HepG2 (cell line): ENCODE measurements around the gene ACADSB. TPM values are rescaled to one million over a fixed set of nuclear protein-coding genes. Genes with fewer than 3 reads are reported as not detected.

Experiments used
- FOXM1 ChIP-seq: sonication (generic); formaldehyde crosslinking; IDR thresholded peaks from 2 replicates; pipeline ENCODE4 v1.5.0; 2020; ENCODE audit warnings: missing genetic modification reagents
- KLF12 ChIP-seq: sonication (generic); formaldehyde crosslinking; IDR thresholded peaks from 2 replicates; pipeline ENCODE4 v1.4.0; 2020; ENCODE audit warnings: missing genetic modification reagents, borderline replicate concordance
- STAG1 ChIP-seq: sonication (generic); formaldehyde crosslinking; IDR thresholded peaks from 2 replicates; pipeline ENCODE4 v1.4.0; 2020; ENCODE audit warnings: missing genetic modification reagents
- ZNF263 ChIP-seq: sonication (generic); formaldehyde crosslinking; IDR thresholded peaks from 2 replicates; pipeline ENCODE4 v1.4.0; 2020; ENCODE audit warnings: missing genetic modification reagents
- ZNF563 ChIP-seq: sonication (generic); formaldehyde crosslinking; IDR thresholded peaks from 2 replicates; pipeline ENCODE4 v1.8.0; 2022; ENCODE audit warnings: mild to moderate bottlenecking, moderate library complexity, missing genetic modification reagents
- polyA plus RNA-seq, 8 experiments: library from polyadenylated mRNA; depleted of rRNA in 3 of 8; stranded (reverse) in 7 of 8; unstranded in 1 of 8; fragments of >200 nt; fragmentation: Illumina TruSeq in 4 of 8; extraction: Trizol in 4 of 8; gene quantifications; 2 replicates each; pipeline versions ENCODE4 v1.2.1 to v1.2.3, GENCODE V29; 2011 to 2016; ENCODE audit warnings: low read depth in 4 of 8, missing spikeins in 1 of 8, mixed read lengths in 1 of 8; ENCODE audit not compliant: insufficient read depth in 1 of 8
- total RNA-seq, 5 experiments: library from RNA; depleted of rRNA; stranded (reverse); fragments of >200 nt; fragmentation: Illumina TruSeq; extraction: Trizol; gene quantifications; 2 replicates each; pipeline ENCODE4 v1.2.3, GENCODE V29; 2016; ENCODE audit warnings: low read depth in 1 of 5
- TF ChIP-seq, protein P1 (sequence below): sonication (generic); formaldehyde crosslinking; IDR thresholded peaks from 2 replicates; pipeline ENCODE4 v1.5.0; 2020; ENCODE audit warnings: missing genetic modification reagents
- TF ChIP-seq, protein P2 (sequence below): sonication (generic); formaldehyde crosslinking; IDR thresholded peaks from 2 replicates; pipeline ENCODE4 v1.8.0; 2022; ENCODE audit warnings: missing genetic modification reagents, mild to moderate bottlenecking, borderline replicate concordance
- TF ChIP-seq, protein P3 (sequence below): sonication (generic); formaldehyde crosslinking; IDR thresholded peaks from 2 replicates; pipeline ENCODE4 v1.5.0; 2020; ENCODE audit warnings: mild to moderate bottlenecking, missing genetic modification reagents
- TF ChIP-seq, protein P4 (sequence below): sonication (generic); formaldehyde crosslinking; IDR thresholded peaks from 2 replicates; pipeline ENCODE4 v1.8.0; 2022; ENCODE audit warnings: mild to moderate bottlenecking, missing genetic modification reagents, borderline replicate concordance
- TF ChIP-seq, protein P5 (sequence below): sonication (generic); formaldehyde crosslinking; IDR thresholded peaks from 2 replicates; pipeline ENCODE4 v1.4.0; 2020; ENCODE audit warnings: missing genetic modification reagents
- TF ChIP-seq, protein P6 (sequence below): sonication (generic); formaldehyde crosslinking; IDR thresholded peaks from 2 replicates; pipeline ENCODE4 v1.5.1; 2020; ENCODE audit warnings: mild to moderate bottlenecking, missing genetic modification reagents, moderate library complexity
- TF ChIP-seq, protein P7 (sequence below): sonication (generic); formaldehyde crosslinking; IDR thresholded peaks from 2 replicates; pipeline ENCODE4 v1.4.0; 2020; ENCODE audit warnings: missing genetic modification reagents
- TF ChIP-seq, protein P8 (sequence below): sonication (generic); formaldehyde crosslinking; IDR thresholded peaks from 2 replicates; pipeline ENCODE4 v1.5.0; 2020; ENCODE audit warnings: mild to moderate bottlenecking, missing genetic modification reagents

Gene ACADSB
- total and polyA plus RNA-seq, 2 of the 13 experiments (the other 11 are each of a cell fraction or from before 2014, with no cell fraction given): 80.0 to 87.6 TPM

DNA sequence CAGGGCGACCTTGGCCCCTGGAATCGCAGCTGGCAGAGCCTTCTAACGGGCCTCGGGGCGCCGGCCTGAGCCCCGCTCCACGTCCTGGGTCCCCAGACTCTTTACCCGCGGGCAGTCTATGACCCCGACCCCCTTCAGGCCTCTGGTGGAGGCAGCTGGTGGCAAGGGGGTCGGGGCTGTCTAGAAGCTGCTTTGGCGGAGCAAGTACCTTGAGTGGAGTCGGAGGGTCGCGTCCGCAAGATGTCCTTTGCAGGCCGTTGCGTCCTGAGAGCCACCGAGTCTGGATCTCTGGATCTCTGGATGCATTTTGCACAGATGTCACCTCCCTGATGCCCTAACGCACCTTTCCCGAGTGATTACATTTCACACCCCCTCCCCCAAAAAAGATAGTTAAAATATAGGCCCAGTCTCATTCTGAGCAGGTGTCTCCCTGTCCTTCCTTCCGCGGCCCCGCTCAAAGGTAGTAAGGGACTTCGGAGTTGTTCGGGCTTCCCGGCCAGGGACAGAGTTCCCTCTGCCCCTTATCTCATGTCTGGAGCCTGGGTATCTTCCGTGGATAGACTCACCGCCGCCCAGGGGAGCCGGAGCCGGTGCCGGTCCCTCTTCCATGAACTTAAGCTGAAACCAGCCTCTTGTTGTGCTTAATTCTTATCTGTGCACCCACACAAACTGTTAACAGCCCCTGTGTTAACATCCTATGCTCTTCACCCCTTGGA is 457 bp downstream of the ACADSB start (continued):
- TF ChIP-seq, protein P1, sequence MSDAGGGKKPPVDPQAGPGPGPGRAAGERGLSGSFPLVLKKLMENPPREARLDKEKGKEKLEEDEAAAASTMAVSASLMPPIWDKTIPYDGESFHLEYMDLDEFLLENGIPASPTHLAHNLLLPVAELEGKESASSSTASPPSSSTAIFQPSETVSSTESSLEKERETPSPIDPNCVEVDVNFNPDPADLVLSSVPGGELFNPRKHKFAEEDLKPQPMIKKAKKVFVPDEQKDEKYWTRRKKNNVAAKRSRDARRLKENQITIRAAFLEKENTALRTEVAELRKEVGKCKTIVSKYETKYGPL (CRISPR knock-in tag): 0 out of 2 replicates have a peak, but pooled peaks have one; percentile 6
- TF ChIP-seq ZNF563 (CRISPR knock-in tag) (0 out of 2 replicates have a peak, but pooled peaks have one; percentile 14), FOXM1 (CRISPR knock-in tag) (0 out of 2 replicates have a peak, but pooled peaks have one; percentile 14), STAG1 (CRISPR knock-in tag) (peak; percentile 12; the same call in 1 of the 2 replicates), KLF12 (0 out of 2 replicates have a peak, but pooled peaks have one; percentile 37), ZNF263 (CRISPR knock-in tag) (peak; percentile 3; the same call in 1 of the 2 replicates)
- TF ChIP-seq, protein P2, sequence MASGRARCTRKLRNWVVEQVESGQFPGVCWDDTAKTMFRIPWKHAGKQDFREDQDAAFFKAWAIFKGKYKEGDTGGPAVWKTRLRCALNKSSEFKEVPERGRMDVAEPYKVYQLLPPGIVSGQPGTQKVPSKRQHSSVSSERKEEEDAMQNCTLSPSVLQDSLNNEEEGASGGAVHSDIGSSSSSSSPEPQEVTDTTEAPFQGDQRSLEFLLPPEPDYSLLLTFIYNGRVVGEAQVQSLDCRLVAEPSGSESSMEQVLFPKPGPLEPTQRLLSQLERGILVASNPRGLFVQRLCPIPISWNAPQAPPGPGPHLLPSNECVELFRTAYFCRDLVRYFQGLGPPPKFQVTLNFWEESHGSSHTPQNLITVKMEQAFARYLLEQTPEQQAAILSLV (CRISPR knock-in tag): peak; percentile 40; the same call in 1 of the 2 replicates
- TF ChIP-seq, protein P3, sequence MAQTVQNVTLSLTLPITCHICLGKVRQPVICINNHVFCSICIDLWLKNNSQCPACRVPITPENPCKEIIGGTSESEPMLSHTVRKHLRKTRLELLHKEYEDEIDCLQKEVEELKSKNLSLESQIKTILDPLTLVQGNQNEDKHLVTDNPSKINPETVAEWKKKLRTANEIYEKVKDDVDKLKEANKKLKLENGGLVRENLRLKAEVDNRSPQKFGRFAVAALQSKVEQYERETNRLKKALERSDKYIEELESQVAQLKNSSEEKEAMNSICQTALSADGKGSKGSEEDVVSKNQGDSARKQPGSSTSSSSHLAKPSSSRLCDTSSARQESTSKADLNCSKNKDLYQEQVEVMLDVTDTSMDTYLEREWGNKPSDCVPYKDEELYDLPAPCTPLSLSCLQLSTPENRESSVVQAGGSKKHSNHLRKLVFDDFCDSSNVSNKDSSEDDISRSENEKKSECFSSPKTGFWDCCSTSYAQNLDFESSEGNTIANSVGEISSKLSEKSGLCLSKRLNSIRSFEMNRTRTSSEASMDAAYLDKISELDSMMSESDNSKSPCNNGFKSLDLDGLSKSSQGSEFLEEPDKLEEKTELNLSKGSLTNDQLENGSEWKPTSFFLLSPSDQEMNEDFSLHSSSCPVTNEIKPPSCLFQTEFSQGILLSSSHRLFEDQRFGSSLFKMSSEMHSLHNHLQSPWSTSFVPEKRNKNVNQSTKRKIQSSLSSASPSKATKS: peak; percentile 24; the same call in 1 of the 2 replicates
- TF ChIP-seq, protein P4, sequence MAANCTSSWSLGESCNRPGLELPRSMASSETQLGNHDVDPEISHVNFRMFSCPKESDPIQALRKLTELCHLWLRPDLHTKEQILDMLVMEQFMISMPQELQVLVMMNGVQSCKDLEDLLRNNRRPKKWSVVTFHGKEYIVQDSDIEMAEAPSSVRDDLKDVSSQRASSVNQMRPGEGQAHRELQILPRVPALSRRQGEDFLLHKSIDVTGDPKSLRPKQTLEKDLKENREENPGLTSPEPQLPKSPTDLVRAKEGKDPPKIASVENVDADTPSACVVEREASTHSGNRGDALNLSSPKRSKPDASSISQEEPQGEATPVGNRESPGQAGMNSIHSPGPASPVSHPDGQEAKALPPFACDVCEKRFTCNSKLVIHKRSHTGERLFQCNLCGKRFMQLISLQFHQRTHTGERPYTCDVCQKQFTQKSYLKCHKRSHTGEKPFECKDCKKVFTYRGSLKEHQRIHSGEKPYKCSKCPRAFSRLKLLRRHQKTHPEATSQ (CRISPR knock-in tag): peak; percentile 29; the same call in 1 of the 2 replicates
- TF ChIP-seq, protein P5, sequence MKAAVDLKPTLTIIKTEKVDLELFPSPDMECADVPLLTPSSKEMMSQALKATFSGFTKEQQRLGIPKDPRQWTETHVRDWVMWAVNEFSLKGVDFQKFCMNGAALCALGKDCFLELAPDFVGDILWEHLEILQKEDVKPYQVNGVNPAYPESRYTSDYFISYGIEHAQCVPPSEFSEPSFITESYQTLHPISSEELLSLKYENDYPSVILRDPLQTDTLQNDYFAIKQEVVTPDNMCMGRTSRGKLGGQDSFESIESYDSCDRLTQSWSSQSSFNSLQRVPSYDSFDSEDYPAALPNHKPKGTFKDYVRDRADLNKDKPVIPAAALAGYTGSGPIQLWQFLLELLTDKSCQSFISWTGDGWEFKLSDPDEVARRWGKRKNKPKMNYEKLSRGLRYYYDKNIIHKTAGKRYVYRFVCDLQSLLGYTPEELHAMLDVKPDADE (CRISPR knock-in tag): no peak
- TF ChIP-seq, protein P6, sequence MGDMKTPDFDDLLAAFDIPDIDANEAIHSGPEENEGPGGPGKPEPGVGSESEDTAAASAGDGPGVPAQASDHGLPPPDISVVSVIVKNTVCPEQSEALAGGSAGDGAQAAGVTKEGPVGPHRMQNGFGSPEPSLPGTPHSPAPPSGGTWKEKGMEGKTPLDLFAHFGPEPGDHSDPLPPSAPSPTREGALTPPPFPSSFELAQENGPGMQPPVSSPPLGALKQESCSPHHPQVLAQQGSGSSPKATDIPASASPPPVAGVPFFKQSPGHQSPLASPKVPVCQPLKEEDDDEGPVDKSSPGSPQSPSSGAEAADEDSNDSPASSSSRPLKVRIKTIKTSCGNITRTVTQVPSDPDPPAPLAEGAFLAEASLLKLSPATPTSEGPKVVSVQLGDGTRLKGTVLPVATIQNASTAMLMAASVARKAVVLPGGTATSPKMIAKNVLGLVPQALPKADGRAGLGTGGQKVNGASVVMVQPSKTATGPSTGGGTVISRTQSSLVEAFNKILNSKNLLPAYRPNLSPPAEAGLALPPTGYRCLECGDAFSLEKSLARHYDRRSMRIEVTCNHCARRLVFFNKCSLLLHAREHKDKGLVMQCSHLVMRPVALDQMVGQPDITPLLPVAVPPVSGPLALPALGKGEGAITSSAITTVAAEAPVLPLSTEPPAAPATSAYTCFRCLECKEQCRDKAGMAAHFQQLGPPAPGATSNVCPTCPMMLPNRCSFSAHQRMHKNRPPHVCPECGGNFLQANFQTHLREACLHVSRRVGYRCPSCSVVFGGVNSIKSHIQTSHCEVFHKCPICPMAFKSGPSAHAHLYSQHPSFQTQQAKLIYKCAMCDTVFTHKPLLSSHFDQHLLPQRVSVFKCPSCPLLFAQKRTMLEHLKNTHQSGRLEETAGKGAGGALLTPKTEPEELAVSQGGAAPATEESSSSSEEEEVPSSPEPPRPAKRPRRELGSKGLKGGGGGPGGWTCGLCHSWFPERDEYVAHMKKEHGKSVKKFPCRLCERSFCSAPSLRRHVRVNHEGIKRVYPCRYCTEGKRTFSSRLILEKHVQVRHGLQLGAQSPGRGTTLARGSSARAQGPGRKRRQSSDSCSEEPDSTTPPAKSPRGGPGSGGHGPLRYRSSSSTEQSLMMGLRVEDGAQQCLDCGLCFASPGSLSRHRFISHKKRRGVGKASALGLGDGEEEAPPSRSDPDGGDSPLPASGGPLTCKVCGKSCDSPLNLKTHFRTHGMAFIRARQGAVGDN (CRISPR knock-in tag): peak; percentile 1; the same call in 1 of the 2 replicates
- TF ChIP-seq, protein P7, sequence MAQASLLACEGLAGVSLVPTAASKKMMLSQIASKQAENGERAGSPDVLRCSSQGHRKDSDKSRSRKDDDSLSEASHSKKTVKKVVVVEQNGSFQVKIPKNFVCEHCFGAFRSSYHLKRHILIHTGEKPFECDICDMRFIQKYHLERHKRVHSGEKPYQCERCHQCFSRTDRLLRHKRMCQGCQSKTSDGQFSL (CRISPR knock-in tag): 0 out of 2 replicates have a peak, but pooled peaks have one; percentile 4
- TF ChIP-seq, protein P8, sequence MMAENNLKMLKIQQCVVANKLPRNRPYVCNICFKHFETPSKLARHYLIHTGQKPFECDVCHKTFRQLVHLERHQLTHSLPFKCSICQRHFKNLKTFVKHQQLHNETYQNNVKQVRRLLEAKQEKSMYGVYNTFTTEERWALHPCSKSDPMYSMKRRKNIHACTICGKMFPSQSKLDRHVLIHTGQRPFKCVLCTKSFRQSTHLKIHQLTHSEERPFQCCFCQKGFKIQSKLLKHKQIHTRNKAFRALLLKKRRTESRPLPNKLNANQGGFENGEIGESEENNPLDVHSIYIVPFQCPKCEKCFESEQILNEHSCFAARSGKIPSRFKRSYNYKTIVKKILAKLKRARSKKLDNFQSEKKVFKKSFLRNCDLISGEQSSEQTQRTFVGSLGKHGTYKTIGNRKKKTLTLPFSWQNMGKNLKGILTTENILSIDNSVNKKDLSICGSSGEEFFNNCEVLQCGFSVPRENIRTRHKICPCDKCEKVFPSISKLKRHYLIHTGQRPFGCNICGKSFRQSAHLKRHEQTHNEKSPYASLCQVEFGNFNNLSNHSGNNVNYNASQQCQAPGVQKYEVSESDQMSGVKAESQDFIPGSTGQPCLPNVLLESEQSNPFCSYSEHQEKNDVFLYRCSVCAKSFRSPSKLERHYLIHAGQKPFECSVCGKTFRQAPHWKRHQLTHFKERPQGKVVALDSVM: 0 out of 2 replicates have a peak, but pooled peaks have one; percentile 32
